ENCODE results near the gene LIMS1. TPM values are rescaled to one million over a fixed set of nuclear protein-coding genes. Genes with fewer than 3 reads are reported as not detected.

The LIMS1 gene
- polyA plus RNA-seq, 1 donor (not counting 4 experiments of a cell fraction or from before 2014, with no cell fraction given), result 62.5 TPM

DNA sequence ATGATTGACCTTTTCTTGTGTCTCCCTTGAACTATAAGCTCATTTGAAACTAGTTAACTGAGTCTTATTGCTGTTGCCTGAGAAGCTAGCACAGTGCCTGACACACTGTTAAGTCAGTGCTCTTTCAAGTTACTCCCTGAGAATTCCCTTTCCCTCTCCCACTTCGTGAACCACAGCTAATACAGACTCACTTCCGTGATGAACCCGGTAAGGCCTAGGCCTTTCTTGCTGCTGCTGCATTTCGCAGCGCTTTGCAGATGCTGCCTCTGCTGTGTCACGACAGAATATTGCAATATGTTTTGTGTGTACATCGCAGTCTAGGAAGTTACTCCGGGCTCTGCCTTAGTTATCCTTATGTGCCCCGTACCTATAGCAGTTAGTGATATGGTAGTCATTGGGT, 42.8 kb downstream of the LIMS1 start:
- FAIRE-seq, result no peak
- H3K9ac ChIP-seq (ENCODE audit: control insufficient read depth, extremely low read depth, insufficient read depth, low read length), result no peak overlapping the region
- no peaks in the 10 kb centered on the region for H3K36me3 ChIP-seq (ENCODE audit: control insufficient read depth in 2 of 2, extremely low read depth in 1 of 2, insufficient read depth in 2 of 2, low read length in 2 of 2)
- H3K4me1 ChIP-seq (ENCODE audit: control insufficient read depth, extremely low read depth, insufficient read depth, low read length), result peaks cover 23% of the 10 kb centered on the region
- peaks cover 3% of the 10 kb centered on the region for H4K20me1 ChIP-seq (ENCODE audit: control insufficient read depth, extremely low read depth, insufficient read depth, low read length)
- peaks cover 67% of the 10 kb centered on the region for H3K79me2 ChIP-seq (ENCODE audit: control insufficient read depth, insufficient read depth, low read length)
- H3K9me1 ChIP-seq (ENCODE audit: control insufficient read depth, extremely low read depth, insufficient read depth, low read length), result no peaks in the 10 kb centered on the region
- H2AFZ ChIP-seq (ENCODE audit: control insufficient read depth, low read length), result no peak overlapping the region
- dilution Hi-C loops (cut with MboI; ENCODE audit: extremely low pct_ligation_motif_present, low sequenced_read_pairs), result no loop called here
- H3K4me2 ChIP-seq (ENCODE audit: control insufficient read depth, extremely low read depth, insufficient read depth, low read depth, low read length), result no peak overlapping the region
- DNase-seq (ENCODE audit: low read depth, low spot score), result no peak
- no peaks in the 10 kb centered on the region for H3K27me3 ChIP-seq (ENCODE audit: control insufficient read depth, extremely low read depth, insufficient read depth, low read length)
- H3K9me3 ChIP-seq (ENCODE audit: control insufficient read depth, low read depth, low read length), result no peaks in the 10 kb centered on the region
- H3K4me3 ChIP-seq (ENCODE audit: control insufficient read depth in 2 of 3, extremely low read depth in 1 of 3, insufficient read depth in 2 of 3, low read depth in 1 of 3, low read length in 3 of 3), result no peak overlapping the region
- TF ChIP-seq, protein P1, sequence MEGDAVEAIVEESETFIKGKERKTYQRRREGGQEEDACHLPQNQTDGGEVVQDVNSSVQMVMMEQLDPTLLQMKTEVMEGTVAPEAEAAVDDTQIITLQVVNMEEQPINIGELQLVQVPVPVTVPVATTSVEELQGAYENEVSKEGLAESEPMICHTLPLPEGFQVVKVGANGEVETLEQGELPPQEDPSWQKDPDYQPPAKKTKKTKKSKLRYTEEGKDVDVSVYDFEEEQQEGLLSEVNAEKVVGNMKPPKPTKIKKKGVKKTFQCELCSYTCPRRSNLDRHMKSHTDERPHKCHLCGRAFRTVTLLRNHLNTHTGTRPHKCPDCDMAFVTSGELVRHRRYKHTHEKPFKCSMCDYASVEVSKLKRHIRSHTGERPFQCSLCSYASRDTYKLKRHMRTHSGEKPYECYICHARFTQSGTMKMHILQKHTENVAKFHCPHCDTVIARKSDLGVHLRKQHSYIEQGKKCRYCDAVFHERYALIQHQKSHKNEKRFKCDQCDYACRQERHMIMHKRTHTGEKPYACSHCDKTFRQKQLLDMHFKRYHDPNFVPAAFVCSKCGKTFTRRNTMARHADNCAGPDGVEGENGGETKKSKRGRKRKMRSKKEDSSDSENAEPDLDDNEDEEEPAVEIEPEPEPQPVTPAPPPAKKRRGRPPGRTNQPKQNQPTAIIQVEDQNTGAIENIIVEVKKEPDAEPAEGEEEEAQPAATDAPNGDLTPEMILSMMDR (optimal IDR thresholded peaks at IDR 0.05 in 1 of 3, IDR thresholded peaks at IDR 0.05 in 1 of 3, conservative IDR thresholded peaks at IDR 0.05 in 1 of 3; ENCODE audit: extremely low read depth in 1 of 3, insufficient read depth in 2 of 3, low read length in 3 of 3), result no peak
- no peak for TF ChIP-seq EZH2 (IDR thresholded peaks at IDR 0.05; ENCODE audit: low read length)
- H3K27ac ChIP-seq (ENCODE audit: control insufficient read depth, insufficient read depth, low read length), result no peak overlapping the region

DNA sequence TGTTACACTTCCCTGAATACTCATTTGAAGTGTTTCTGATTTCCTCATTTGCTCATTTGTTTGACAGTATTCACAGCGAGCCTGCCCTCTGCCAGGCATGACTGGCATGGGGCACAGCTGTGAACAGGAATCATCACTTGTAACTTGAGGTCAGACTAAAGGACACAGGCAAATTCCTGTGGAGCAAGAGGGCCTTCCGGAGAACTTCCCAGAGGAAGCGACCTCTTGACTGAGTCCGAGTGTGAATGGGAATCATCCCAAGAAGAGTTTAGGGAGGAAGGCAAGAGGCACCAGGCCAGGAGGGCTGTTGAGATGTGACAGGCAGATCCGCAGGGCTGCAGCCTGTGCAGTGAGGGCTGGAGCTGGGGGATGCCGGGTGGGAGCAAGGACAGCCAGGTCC, 45.4 kb downstream of the LIMS1 start:
- TF ChIP-seq, protein P1 (optimal IDR thresholded peaks at IDR 0.05 in 1 of 3, IDR thresholded peaks at IDR 0.05 in 1 of 3, conservative IDR thresholded peaks at IDR 0.05 in 1 of 3; ENCODE audit: extremely low read depth in 1 of 3, insufficient read depth in 2 of 3, low read length in 3 of 3), result no peak
- no peak for TF ChIP-seq EZH2 (IDR thresholded peaks at IDR 0.05; ENCODE audit: low read length)
- Histone ChIP-seq H3K9me3 (ENCODE audit: control insufficient read depth, low read depth, low read length) (no peaks in the 10 kb centered on the region), H3K27ac (ENCODE audit: control insufficient read depth, insufficient read depth, low read length) (no peak overlapping the region), H3K79me2 (ENCODE audit: control insufficient read depth, insufficient read depth, low read length) (peaks cover 60% of the 10 kb centered on the region), H3K9ac (ENCODE audit: control insufficient read depth, extremely low read depth, insufficient read depth, low read length) (no peak overlapping the region), H3K27me3 (ENCODE audit: control insufficient read depth, extremely low read depth, insufficient read depth, low read length) (no peaks in the 10 kb centered on the region), H3K4me3 (ENCODE audit: control insufficient read depth in 2 of 3, extremely low read depth in 1 of 3, insufficient read depth in 2 of 3, low read depth in 1 of 3, low read length in 3 of 3) (no peak overlapping the region), H2AFZ (ENCODE audit: control insufficient read depth, low read length) (no peak overlapping the region), H3K4me1 (ENCODE audit: control insufficient read depth, extremely low read depth, insufficient read depth, low read length) (peaks cover 13% of the 10 kb centered on the region), H3K4me2 (ENCODE audit: control insufficient read depth, extremely low read depth, insufficient read depth, low read depth, low read length) (no peak overlapping the region), H4K20me1 (ENCODE audit: control insufficient read depth, extremely low read depth, insufficient read depth, low read length) (peaks cover 3% of the 10 kb centered on the region), H3K9me1 (ENCODE audit: control insufficient read depth, extremely low read depth, insufficient read depth, low read length) (no peaks in the 10 kb centered on the region), H3K36me3 (ENCODE audit: control insufficient read depth in 2 of 2, extremely low read depth in 1 of 2, insufficient read depth in 2 of 2, low read length in 2 of 2) (no peaks in the 10 kb centered on the region)
- dilution Hi-C loops (cut with MboI; ENCODE audit: extremely low pct_ligation_motif_present, low sequenced_read_pairs), result no loop called here
- FAIRE-seq (no peak), DNase-seq (ENCODE audit: low read depth, low spot score) (no peak)
